ENCODE measurements around the gene TBC1D14.

GRCh38 chr4:7026107-7026506 lies 116.5 kb downstream of the TBC1D14 start:
- TF ChIP-seq CTCF (IDR thresholded peaks at IDR 0.05; ENCODE audit: insufficient read depth, low read length, poor library complexity, severe bottlenecking) (no peak), EZH2phosphoT487 (conservative IDR thresholded peaks at IDR 0.05; ENCODE audit: low read length) (no peak)

Data from SU-DHL-6 (cell line).